ENCODE results near the gene PORCN.

Gene PORCN

DNA sequence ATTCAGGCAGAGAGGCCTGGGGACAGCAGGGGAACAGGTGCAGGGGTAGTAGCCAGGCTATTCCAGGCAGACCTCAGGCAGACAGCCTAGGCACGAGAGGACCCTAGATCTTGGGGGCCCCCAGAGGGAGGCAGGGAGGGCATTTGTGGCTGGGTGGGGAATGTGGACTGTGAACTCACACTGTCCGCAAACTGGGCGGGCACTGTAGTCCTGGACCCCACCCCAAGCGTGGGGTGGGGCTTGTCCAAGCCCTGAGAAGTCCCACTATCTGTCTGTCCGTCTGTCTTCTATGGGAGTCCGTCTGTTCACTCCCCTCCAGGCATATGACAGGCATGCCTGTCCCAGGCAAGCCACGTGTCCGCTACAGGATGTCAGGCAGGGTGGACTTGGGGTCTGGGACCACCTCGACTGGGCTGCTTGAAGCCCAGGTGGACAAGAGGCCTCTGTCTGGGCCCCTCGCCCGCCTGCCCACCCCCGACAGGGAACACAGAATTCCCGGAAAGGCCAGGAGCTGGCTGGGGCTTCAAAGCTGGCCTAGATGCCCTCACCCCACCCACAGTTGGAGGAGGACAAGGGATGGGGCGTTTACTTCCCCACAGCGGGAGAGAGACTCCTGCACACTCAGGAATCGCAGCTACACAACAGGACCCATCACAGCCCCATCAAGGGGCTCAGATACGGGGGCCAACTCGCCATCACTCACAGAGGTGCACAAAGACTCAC is 38.5 kb upstream of the PORCN start, which contains the start of gene SLC38A5:
SLC38A5 (minus strand) TSS at position 151 of the 723 bp plus-strand sequence. CDS start 2,336 bp downstream, outside the sequence.
- Histone ChIP-seq H3K4me3 (ENCODE audit: low read length) (no peak within 1 kb of the TSS), H3K9ac (ENCODE audit: low read depth, low read length) (no peak within 1 kb of the TSS), H3K4me1 (ENCODE audit: control insufficient read depth, insufficient read depth, low read length) (peaks cover 16% of the 10 kb centered on the region)

DNA sequence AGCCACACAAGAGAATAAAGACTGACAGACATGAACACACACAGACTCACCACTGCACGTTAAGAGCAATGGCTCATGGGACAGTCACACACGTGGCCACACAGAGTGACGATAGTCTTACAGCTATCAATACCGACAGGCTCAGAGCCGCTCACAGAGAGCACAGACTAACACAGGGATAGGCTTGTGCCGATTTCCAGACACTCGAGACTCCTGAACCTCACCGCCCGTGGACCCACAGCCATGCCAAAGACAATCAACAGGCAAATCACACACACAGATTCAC is 38.0 kb upstream of the PORCN start:
- Histone ChIP-seq H3K4me2 (ENCODE audit: low read length) (no peak overlapping the region), H3K4me3 (ENCODE audit: low read length) (no peak overlapping the region), H3K36me3 (ENCODE audit: insufficient read depth, low read length) (no peaks in the 10 kb centered on the region), H3K9ac (ENCODE audit: low read depth, low read length) (no peak overlapping the region), H3K9me3 (replicated peaks; ENCODE audit: low read length) (no peaks in the 10 kb centered on the region), H3K4me1 (ENCODE audit: control insufficient read depth, insufficient read depth, low read length) (peaks cover 11% of the 10 kb centered on the region), H3K27me3 (ENCODE audit: control insufficient read depth, insufficient read depth, low read length) (no peaks in the 10 kb centered on the region)

More for the DNA sequence above, 38.5 kb upstream of the PORCN start, which contains the start of gene SLC38A5:
- no peaks in the 10 kb centered on the region for H3K9me3 ChIP-seq (replicated peaks; ENCODE audit: low read length)
- no peak within 1 kb of the TSS for H3K4me2 ChIP-seq (ENCODE audit: low read length)
- H3K27me3 ChIP-seq (ENCODE audit: control insufficient read depth, insufficient read depth, low read length) = no peaks in the 10 kb centered on the region
- H3K36me3 ChIP-seq (ENCODE audit: insufficient read depth, low read length) = no peaks in the 10 kb centered on the region

DNA sequence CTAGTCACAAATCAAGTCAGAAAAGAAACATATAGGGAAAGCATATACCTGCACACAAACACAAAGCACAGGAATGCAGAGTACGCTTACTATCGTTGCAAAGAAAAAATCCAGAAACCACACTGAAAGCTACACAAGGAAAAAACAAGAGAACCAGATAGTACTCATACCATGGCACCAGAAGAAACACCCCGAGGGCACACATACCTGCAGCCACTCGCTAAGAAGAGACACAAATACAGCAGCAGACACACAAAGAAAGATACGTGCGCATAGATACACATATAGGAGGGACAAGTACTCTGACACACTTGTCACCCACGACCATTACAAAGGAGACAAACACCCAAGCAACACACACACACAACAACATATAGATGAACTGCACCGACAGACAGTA is 37.3 kb upstream of the PORCN start:
- Histone ChIP-seq H3K9ac (ENCODE audit: low read depth, low read length) (no peak overlapping the region), H3K4me1 (ENCODE audit: control insufficient read depth, insufficient read depth, low read length) (peaks cover 9% of the 10 kb centered on the region), H3K9me3 (replicated peaks; ENCODE audit: low read length) (no peaks in the 10 kb centered on the region), H3K27me3 (ENCODE audit: control insufficient read depth, insufficient read depth, low read length) (no peaks in the 10 kb centered on the region), H3K36me3 (ENCODE audit: insufficient read depth, low read length) (no peaks in the 10 kb centered on the region), H3K4me2 (ENCODE audit: low read length) (no peak overlapping the region), H3K4me3 (ENCODE audit: low read length) (no peak overlapping the region)

DNA sequence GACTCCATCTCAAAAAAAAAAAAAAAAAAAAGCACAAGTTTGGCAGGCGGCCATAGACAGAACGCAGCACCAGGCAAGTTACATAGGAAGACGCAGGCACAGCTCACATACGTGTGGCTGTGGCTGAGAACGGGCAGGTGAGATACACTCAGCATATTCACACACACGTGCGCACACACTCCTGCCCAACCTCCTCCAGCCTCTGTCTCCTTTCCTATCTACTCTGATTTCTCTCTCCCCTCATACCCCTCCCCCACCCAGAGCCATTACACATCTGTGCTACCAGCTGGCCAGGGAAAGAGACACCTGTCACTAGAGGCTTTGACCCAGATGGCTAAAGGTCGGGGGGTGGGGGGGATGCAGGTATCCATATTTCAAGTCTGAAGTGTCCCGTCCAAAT is 36.6 kb upstream of the PORCN start:
- Histone ChIP-seq H3K9ac (ENCODE audit: low read depth, low read length) (no peak overlapping the region), H3K4me3 (ENCODE audit: low read length) (no peak overlapping the region), H3K27me3 (ENCODE audit: control insufficient read depth, insufficient read depth, low read length) (no peaks in the 10 kb centered on the region), H3K36me3 (ENCODE audit: insufficient read depth, low read length) (no peaks in the 10 kb centered on the region), H3K4me1 (ENCODE audit: control insufficient read depth, insufficient read depth, low read length) (peaks cover 9% of the 10 kb centered on the region), H3K4me2 (ENCODE audit: low read length) (no peak overlapping the region), H3K9me3 (replicated peaks; ENCODE audit: low read length) (no peaks in the 10 kb centered on the region)

DNA sequence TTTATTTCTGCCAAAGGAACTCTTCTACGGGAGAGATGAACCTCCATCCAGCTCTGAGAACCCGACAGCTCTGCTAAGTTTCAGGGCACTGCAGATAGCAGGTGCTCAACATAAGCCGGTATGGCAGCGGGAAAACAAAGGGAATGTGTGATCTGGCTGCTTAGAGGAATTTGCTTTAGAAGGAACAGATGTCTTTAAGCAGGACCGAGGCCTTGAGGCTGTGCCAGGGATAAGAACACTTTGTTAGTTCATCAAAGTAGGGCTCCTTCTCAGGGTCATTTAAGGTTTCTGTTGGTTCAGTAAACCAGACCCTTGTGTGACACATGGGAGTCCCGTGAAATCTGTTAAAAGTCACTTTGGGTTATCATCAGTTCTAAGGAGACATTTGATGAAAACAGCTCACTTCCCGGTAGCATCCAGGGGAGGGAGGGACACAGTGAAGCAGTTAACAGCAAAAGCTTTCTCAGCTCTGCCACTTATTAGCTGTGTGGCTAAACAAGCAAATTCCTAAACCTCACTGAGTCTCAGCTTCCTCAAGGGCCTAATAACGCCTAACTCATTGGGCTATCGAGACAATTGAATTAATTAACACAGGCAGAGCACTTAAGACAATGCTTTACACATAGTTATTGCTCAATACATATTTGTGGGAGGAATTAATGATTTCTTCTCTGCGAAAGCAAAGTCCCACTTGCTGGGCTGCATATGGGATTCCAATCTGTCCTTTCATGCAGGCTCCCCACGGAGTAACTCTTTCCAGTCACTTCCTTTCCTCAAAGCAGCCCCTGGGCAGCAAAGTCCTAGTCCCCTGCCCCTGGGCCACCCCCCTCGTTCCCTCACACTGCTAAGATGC is 35.7 kb upstream of the PORCN start:
- Histone ChIP-seq H3K4me1 (ENCODE audit: control insufficient read depth, insufficient read depth, low read length) (peaks cover 10% of the 10 kb centered on the region), H3K36me3 (ENCODE audit: insufficient read depth, low read length) (peaks cover 7% of the 10 kb centered on the region), H3K4me2 (ENCODE audit: low read length) (no peak overlapping the region)

DNA sequence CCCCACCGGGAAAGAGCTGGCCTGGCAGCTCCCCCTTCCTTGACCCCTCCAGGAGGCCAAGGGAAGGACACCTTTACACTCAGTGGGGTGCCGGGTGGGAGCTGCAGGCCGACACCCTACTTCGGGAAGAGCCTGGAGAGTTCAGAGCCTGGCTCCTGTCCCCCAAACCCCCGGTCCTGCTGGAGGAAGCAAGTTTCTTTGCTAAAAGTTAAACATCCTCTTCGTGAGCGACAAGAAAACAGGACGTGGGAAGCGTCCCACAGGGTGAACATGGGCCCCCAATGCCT is 35.1 kb upstream of the PORCN start:
- Histone ChIP-seq H3K9ac (ENCODE audit: low read depth, low read length) (no peak overlapping the region), H3K27me3 (ENCODE audit: control insufficient read depth, insufficient read depth, low read length) (no peaks in the 10 kb centered on the region), H3K4me3 (ENCODE audit: low read length) (no peak overlapping the region), H3K4me2 (ENCODE audit: low read length) (no peak overlapping the region), H3K36me3 (ENCODE audit: insufficient read depth, low read length) (peaks cover 11% of the 10 kb centered on the region), H3K4me1 (ENCODE audit: control insufficient read depth, insufficient read depth, low read length) (peaks cover 14% of the 10 kb centered on the region), H3K9me3 (replicated peaks; ENCODE audit: low read length) (no peaks in the 10 kb centered on the region)

More for the DNA sequence above, 35.7 kb upstream of the PORCN start:
- Histone ChIP-seq H3K27me3 (ENCODE audit: control insufficient read depth, insufficient read depth, low read length) (no peaks in the 10 kb centered on the region), H3K4me3 (ENCODE audit: low read length) (no peak overlapping the region), H3K9ac (ENCODE audit: low read depth, low read length) (no peak overlapping the region), H3K9me3 (replicated peaks; ENCODE audit: low read length) (no peaks in the 10 kb centered on the region)

DNA sequence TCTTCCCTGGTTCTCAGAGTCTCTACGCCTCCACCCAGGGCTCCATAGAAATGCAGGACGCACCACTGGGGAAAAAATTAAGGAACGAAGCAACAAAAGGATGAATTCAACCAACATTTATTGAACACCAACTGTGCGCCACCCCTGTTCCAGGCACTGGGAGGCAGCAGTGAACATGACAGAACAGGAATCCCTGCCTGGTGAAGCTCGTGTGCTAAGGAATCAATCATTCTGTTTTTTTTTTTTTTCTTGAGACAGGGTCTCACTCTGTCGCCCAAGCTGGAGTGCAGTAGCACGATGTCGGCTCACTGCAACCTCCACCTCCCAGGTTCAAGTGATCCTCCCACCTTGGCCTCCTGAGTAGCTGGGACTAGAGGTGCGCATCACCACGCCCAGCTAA is 34.7 kb upstream of the PORCN start:
- H3K4me2 ChIP-seq (ENCODE audit: low read length) = no peak overlapping the region
- no peak overlapping the region for H3K9ac ChIP-seq (ENCODE audit: low read depth, low read length)

DNA sequence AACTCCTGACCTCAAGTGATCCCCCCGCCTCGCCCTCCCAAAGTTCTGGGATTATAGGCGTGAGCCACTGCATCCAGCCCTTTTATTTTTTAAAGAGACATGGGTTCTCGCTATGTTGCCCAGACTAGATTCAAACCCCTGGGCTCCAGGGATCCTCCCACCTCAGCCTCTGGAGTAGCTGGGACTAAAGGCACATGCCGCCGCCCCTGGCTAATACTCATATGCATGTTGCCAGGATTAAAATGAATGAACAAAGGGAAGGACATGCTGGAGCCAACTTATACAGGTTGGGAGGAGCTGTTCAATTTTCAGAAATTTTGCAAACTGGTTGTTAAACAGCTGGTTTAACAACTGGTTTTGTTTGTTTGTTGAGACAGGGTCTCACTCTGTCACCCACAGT is 34.2 kb upstream of the PORCN start:
- Histone ChIP-seq H3K4me1 (ENCODE audit: control insufficient read depth, insufficient read depth, low read length) (peaks cover 14% of the 10 kb centered on the region), H3K27me3 (ENCODE audit: control insufficient read depth, insufficient read depth, low read length) (no peaks in the 10 kb centered on the region), H3K36me3 (ENCODE audit: insufficient read depth, low read length) (peaks cover 13% of the 10 kb centered on the region), H3K4me3 (ENCODE audit: low read length) (no peak overlapping the region), H3K4me2 (ENCODE audit: low read length) (peak overlapping the region; percentile 91), H3K9ac (ENCODE audit: low read depth, low read length) (peak overlapping the region; percentile 99), H3K9me3 (replicated peaks; ENCODE audit: low read length) (no peaks in the 10 kb centered on the region)

More for the DNA sequence above, 34.7 kb upstream of the PORCN start:
- peaks cover 13% of the 10 kb centered on the region for H3K36me3 ChIP-seq (ENCODE audit: insufficient read depth, low read length)
- H3K9me3 ChIP-seq (replicated peaks; ENCODE audit: low read length) = no peaks in the 10 kb centered on the region
- H3K4me3 ChIP-seq (ENCODE audit: low read length) = no peak overlapping the region
- H3K4me1 ChIP-seq (ENCODE audit: control insufficient read depth, insufficient read depth, low read length) = peaks cover 14% of the 10 kb centered on the region
- H3K27me3 ChIP-seq (ENCODE audit: control insufficient read depth, insufficient read depth, low read length) = no peaks in the 10 kb centered on the region

DNA sequence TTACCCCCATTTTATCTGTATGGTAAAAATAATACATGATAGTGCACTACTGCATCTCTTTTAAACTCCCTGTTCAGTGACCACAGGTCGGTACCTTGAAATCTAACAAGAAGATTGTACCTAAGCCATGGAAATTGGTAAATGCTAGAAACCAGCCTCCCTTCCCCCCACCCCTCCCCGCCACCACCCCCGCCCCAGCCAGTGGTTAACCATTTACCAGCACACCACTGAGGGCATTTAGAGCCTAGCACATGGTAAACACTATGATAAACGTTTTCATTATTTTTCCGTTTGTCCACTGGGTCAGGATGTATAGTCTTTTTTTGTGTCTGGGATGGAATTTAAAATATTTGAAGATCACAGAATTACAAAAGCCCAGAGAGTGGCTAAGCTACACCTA is 33.5 kb upstream of the PORCN start:
- peak overlapping the region; percentile 91 for H3K4me2 ChIP-seq (ENCODE audit: low read length)
- H3K9me3 ChIP-seq (replicated peaks; ENCODE audit: low read length) = no peaks in the 10 kb centered on the region
- peaks cover 16% of the 10 kb centered on the region for H3K36me3 ChIP-seq (ENCODE audit: insufficient read depth, low read length)
- H3K27me3 ChIP-seq (ENCODE audit: control insufficient read depth, insufficient read depth, low read length) = no peaks in the 10 kb centered on the region
- H3K4me1 ChIP-seq (ENCODE audit: control insufficient read depth, insufficient read depth, low read length) = peaks cover 14% of the 10 kb centered on the region
- H3K9ac ChIP-seq (ENCODE audit: low read depth, low read length) = peak overlapping the region; percentile 99
- H3K4me3 ChIP-seq (ENCODE audit: low read length) = peak overlapping the region; percentile 96

DNA sequence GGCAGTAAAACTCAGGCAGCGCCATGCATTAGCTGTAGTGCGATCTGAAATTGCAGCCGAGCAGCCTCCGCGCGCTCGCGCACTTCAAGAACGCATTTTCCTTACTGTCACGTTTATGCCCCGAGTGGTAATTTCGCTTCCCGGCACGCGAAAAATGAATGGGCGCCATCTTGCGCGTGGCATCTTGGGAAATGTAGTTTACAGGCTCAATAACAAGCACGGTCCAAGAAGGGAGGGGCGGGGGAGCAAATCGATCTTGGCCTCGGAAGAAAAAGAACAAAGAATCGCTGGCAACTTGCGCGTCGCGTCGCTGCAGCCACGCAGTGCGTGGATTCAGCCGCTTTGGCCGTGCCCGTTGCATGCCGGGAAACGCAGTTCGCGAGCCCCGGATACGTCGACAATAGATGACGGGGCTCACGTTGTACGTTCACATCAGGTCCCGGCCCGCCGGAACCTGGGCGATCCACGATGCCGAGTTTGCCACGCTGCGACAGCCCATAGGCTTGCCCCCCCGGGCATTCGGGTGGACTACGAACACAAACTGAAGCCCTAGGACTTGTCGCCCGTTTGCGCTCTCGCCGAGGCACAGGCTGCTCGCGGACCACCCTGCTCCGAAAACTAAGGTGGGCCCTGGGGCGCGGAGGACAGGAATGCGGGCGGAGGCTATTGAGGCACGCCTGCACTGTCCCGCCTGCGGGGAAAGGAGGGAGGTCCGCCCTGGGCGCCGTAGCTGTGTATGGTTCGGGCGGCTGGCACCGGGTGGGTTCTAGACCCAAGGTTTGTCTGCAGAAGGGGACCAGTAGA is 32.8 kb upstream of the PORCN start, which contains the start of gene FTSJ1:
FTSJ1 (plus strand) TSS at position 426 of the 804 bp plus-strand sequence. CDS start 1,849 bp downstream, outside the sequence.
- Histone ChIP-seq H3K4me3 (ENCODE audit: low read length) (peak within 1 kb of the TSS; percentile 96), H3K9ac (ENCODE audit: low read depth, low read length) (peak within 1 kb of the TSS; percentile 99), H3K36me3 (ENCODE audit: insufficient read depth, low read length) (peaks cover 23% of the 10 kb centered on the region), H3K4me2 (ENCODE audit: low read length) (peak within 1 kb of the TSS; percentile 91), H3K27me3 (ENCODE audit: control insufficient read depth, insufficient read depth, low read length) (no peaks in the 10 kb centered on the region), H3K4me1 (ENCODE audit: control insufficient read depth, insufficient read depth, low read length) (peaks cover 14% of the 10 kb centered on the region), H3K9me3 (replicated peaks; ENCODE audit: low read length) (no peaks in the 10 kb centered on the region)

DNA sequence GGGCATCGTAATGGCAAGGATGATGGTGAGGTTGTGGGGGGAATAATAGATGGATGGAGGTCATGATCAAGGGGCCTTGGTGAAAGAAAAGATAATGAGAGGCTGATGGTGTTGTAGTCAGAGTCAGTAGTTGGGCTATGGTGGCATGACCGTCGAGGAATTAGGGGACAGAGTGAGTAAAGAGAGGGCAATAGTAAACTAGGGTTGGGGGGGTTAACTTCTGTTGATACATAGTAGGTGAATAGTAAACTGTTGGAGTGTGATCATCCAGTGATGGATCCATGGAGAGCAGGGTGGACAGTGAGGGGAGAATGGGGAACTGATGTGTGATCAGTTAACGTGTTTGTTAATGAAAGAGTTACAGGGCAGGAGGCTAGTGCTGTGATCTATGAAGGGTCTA is 31.9 kb upstream of the PORCN start:
- Histone ChIP-seq H3K36me3 (ENCODE audit: insufficient read depth, low read length) (peaks cover 31% of the 10 kb centered on the region), H3K4me1 (ENCODE audit: control insufficient read depth, insufficient read depth, low read length) (peaks cover 14% of the 10 kb centered on the region), H3K9me3 (replicated peaks; ENCODE audit: low read length) (no peaks in the 10 kb centered on the region), H3K4me2 (ENCODE audit: low read length) (peak overlapping the region; percentile 91), H3K9ac (ENCODE audit: low read depth, low read length) (peak overlapping the region; percentile 99), H3K4me3 (ENCODE audit: low read length) (peak overlapping the region; percentile 96), H3K27me3 (ENCODE audit: control insufficient read depth, insufficient read depth, low read length) (no peaks in the 10 kb centered on the region)
